NCI-H82 treated with DMSO at 0.1 percent for 48 hours (cell line): Measurements from ENCODE around the gene CNOT11.
"Not testable (repeated sequence)": the region's sequence is repeated elsewhere in the genome, so short reads cannot be mapped to it uniquely, and the experiment has no call there.

ENCODE experiments used
- DNase-seq: peaks from one replicate; lab custom pipeline; 2025; ENCODE audit not compliant: unreplicated experiment; lab: John Stamatoyannopoulos, UW

Gene CNOT11

DNA sequence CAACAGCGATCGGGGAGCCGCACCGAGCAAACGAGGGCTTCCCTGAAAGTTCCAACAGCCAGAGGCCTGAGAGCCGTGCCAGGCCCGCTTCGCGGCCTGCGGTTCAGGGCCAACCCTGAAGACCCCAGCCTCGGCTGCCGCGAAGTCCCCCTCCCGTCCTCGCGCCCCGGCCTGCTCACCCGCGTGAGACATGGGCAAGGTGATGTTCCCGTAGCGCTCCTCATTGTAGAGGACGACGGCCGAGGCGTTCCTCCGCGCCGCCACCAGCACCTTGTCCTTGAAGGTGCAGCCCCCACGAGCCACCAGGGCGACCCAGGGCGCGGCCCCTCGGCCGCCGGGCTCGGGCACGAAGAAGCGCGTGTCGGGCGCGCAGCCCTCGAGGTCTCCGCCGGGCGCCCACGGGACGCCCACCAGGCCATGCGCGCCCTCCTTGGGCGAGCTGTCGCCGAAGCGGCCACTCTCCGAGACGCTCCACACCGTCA, 55.3 kb downstream of the CNOT11 start:
- no peak for DNase-seq

GRCh38 chr2:101308432-101309210, 55.9 kb downstream of the CNOT11 start, which contains the start of gene RNF149:
TSS of gene RNF149 (minus strand) at chr2:101308701. CDS start at chr2:101308588, 113 bp downstream.
- DNase-seq, result peak; percentile 71

- no peak for DNase-seq
Observed at GRCh38 chr2:101310090-101310833, 57.6 kb downstream of the CNOT11 start.

- DNase-seq, result no peak
Observed at GRCh38 chr2:101310834-101311695, 58.4 kb downstream of the CNOT11 start.

DNA sequence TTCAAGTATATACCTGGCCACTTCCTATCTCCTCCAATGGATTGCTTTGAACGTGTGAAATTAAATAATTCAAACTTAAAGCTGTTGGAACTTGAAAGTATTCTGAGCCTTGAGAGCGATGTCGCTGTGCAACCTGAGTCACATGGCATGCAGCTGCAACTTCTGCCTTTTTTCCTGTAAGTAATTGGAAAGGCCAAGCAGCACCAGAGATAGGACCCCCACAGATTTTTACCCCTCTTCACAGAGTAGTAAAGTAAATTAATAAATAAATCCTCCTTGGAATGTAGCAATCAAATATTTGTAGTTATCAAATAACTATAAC, 59.0 kb downstream of the CNOT11 start:
- no peak for DNase-seq

DNA sequence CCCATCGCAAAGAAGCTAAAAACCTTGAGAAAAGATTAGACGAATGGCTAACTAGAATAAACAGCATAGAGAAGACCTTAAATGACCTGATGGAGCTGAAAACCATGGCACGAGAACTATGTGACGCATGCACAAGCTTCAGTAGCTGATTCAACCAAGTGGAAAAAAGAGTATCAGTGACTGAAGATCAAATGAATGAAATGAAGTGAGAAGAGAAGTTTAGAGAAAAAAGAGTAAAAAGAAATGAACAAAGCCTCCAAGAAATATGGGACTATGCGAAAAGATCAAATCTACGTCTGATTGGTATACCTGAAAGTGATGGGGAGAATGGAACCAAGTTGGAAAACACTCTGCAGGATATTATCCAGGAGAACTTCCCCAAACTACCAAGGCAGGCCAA, 63.9 kb downstream of the CNOT11 start:
- not testable (repeated sequence) for DNase-seq
